T1000 (cell line): ENCODE measurements around the gene CNPY1.

Source experiments
- DNase-seq: peaks from one replicate; lab custom pipeline; 2025; ENCODE audit warnings: mixed read lengths; lab: John Stamatoyannopoulos, UW

Gene CNPY1

GRCh38 chr7:155454183-155455112 is 91.9 kb downstream of the CNPY1 start:
- DNase-seq: no peak

GRCh38 chr7:155453296-155454182 is 92.8 kb downstream of the CNPY1 start:
- DNase-seq: no peak

GRCh38 chr7:155452505-155453295 is 93.7 kb downstream of the CNPY1 start:
- DNase-seq: no peak

- DNase-seq: no peak
Observed at GRCh38 chr7:155451840-155452239, 94.5 kb downstream of the CNPY1 start.
